Measurements from ENCODE around the gene ACYP1.

ACYP1 gene

GRCh38 chr14:75040959-75041358, 22.9 kb downstream of the ACYP1 start:
- no peak for DNase-seq (ENCODE audit: low read depth in 3 of 3)

- no peak for DNase-seq (ENCODE audit: low read depth in 3 of 3)
Measured at GRCh38 chr14:75040507-75040906, 23.3 kb downstream of the ACYP1 start.

- DNase-seq (ENCODE audit: low read depth in 3 of 3): no peak
Measured at GRCh38 chr14:75032939-75033338, 30.9 kb downstream of the ACYP1 start.

- DNase-seq (ENCODE audit: low read depth in 3 of 3): no peak
Measured at GRCh38 chr14:75030147-75030546, 33.7 kb downstream of the ACYP1 start.

DNA sequence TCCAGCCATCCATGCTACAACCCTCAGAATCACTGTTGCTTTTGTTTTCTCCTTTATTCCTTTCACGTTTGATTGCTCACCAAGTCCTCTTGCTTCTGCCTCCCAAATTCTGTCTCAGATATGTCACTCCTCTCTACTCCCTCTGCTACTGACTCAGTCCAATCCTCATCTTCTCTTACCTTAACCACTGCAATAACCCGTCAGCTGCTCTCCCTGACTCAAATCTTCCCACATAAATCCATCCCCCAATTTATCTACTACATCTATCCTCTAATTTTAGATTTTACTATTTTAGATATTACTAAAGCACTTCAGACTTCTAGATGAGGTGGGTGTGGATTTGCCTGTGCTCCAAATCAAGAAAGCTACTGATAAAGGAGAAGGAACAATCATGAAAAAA, 37.9 kb downstream of the ACYP1 start:
- no peak for DNase-seq (ENCODE audit: low read depth in 3 of 3)

DNA sequence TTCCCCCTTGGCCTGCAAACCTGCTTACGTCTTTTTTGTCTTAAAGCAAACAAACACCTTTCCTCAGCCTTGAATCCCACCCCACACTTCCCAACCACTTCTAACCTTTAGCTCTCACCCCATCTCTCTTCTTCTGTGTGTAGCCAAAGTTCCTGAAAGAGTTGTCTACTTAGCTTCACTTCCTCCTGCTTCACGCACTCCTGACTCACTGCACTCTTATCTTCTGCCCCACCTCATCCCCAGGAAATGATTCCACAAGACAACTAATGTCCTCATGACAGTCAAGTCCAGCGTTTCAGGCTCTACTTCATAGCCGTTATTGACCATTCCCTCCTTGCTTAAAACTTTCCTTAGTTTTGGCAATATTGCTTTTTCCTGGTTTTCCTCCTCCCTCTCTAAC, 38.7 kb downstream of the ACYP1 start:
- no peak for DNase-seq (ENCODE audit: low read depth in 3 of 3)

DNA sequence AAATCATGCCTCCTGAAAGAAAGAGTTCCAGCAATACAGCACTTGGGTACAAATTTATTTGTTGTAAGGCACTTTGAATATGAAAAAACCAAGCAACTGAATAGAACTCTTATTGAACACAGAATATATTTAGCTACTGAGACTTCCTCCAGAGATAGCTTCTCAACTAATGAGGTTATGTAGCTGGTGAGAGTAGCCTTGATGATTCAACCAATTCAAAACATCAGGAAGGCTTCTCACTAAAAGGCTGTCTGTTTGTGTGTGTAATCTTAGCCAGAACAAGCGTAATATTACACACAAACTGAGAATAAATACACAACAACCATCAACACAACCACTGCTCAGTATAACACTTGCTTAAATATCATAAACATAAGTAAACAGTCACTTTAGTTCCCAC, 40.7 kb downstream of the ACYP1 start:
- DNase-seq (ENCODE audit: low read depth in 3 of 3): no peak

DNA sequence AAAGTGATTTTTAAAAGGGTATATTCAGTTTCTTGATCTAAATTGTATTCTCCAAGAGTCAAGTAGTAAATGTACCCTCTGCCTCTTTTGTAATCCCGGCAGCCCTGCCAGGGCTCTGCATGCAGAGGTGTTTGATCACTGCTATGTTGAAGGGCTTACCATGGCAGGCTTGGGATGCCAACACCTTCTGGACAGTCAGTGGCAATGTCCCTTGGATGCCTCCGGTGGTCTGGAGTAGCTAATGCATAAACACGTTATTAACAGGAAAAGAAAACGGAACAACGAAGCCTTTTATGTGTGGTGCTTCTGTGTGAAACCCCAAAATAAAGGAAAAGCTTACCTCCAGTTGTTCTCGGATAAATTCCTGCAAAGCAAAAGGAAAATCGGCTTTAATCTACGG, 41.2 kb downstream of the ACYP1 start:
- no peak for DNase-seq (ENCODE audit: low read depth in 3 of 3)

- no peak for DNase-seq (ENCODE audit: low read depth in 3 of 3)
Measured at GRCh38 chr14:75018694-75019093, 45.1 kb downstream of the ACYP1 start.

GRCh38 chr14:75016815-75017214, 47.0 kb downstream of the ACYP1 start:
- no peak for DNase-seq (ENCODE audit: low read depth in 3 of 3)

GRCh38 chr14:75015496-75015895, 48.3 kb downstream of the ACYP1 start:
- DNase-seq (ENCODE audit: low read depth in 3 of 3): no peak

DNA sequence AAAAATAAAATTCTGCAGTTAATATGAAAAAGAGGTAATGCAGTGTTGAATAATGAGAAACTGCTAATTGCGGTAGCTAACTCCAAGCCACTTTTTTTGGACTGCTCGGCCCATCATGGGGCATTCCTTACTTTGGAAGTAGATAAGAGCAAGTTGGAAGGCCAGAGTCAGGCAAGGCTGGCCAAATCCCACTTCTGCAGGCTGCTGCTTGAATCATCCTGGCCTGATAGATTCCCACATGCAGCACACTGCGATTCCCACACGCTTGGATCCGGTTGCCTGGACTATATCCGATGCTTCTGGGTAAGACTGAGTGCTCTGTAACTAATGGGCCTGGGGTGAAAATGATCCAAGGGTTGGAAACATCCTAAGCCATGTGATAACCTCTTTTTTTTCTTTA, 50.5 kb downstream of the ACYP1 start:
- no peak for DNase-seq (ENCODE audit: low read depth in 3 of 3)

- no peak for DNase-seq (ENCODE audit: low read depth in 3 of 3)
Measured at GRCh38 chr14:75011356-75011994, 52.3 kb downstream of the ACYP1 start.

DNA sequence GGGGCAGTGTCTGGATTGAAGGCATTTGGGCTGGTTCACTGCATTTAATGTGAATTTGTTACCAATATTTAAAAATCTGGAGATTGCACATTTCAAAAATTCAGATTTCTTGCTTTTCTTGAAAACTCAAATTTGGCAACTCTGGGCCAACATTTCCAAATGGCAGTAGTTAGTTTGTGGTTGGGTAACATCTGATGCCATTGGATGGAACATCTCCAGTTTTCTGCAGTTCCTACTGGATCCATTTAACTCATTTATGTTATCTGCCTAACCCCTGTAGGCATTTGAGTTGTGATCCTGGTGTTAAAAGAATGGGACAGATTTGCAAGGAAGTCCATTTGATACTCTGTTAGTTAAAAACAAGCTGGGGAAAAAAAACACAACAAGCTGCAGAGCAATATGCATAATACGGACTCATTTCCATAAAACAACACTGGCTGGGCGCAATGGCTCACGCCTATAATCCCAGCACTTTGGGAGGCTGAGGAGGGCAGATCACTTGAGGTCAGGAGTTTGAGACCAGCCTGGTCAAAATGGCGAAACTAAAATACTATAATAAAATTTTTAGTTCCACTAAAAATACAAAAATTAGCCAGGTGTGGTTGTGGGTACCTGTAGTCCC, 53.2 kb downstream of the ACYP1 start:
- DNase-seq (ENCODE audit: low read depth in 3 of 3): no peak

GRCh38 chr14:75009176-75009575, 54.6 kb downstream of the ACYP1 start:
- no peak for DNase-seq (ENCODE audit: low read depth in 3 of 3)

GRCh38 chr14:75005357-75005756, 58.5 kb downstream of the ACYP1 start:
- DNase-seq (ENCODE audit: low read depth in 3 of 3): no peak

- no peak for DNase-seq (ENCODE audit: low read depth in 3 of 3)
Measured at GRCh38 chr14:75003250-75004027, 60.4 kb downstream of the ACYP1 start.

Data from stimulated activated CD4-positive, alpha-beta T cell treated with anti-CD3 and anti-CD28 coated beads, TNF-alpha, amount 100 ng/mL, for 4 hours (primary cell).